Activated naive CD4-positive, alpha-beta T cell treated with anti-CD3 and anti-CD28 coated beads, Interleukin-2, amount 10 ng/mL, durations not matched to agents 7 days and 5 days (primary cell): Measurements from ENCODE around the gene B3GALNT2.

Source experiments
- CTCF ChIA-PET: fragments of 350-600 bp; sonication (Branson Sonifier 250); formaldehyde crosslinking; loops from one replicate; lab custom pipeline; 2021; ENCODE audit warnings: antibody characterized with exemption; lab: Charles Lee
- DNase-seq: peaks from one replicate; pipeline ENCODE4 v3.0.0-alpha.2; 2020
- H3K27ac Mint-ChIP-seq: one replicate; pipeline ENCODE4 v1.8.0; 2021; ENCODE audit warnings: mild to moderate bottlenecking, moderate library complexity, mixed read lengths
- H3K27me3 Mint-ChIP-seq: one replicate; pipeline ENCODE4 v1.8.0; 2021; ENCODE audit warnings: mild to moderate bottlenecking, mixed read lengths
- H3K36me3 Mint-ChIP-seq: one replicate; pipeline ENCODE4 v1.8.0; 2021; ENCODE audit warnings: mixed read lengths
- H3K4me1 Mint-ChIP-seq: one replicate; pipeline ENCODE4 v1.8.0; 2021; ENCODE audit warnings: mixed read lengths
- H3K4me3 Mint-ChIP-seq: one replicate; pipeline ENCODE4 v1.8.0; 2021; ENCODE audit warnings: mild to moderate bottlenecking, moderate library complexity, mixed read lengths
- H3K9me3 Mint-ChIP-seq: one replicate; pipeline ENCODE4 v1.8.0; 2021; ENCODE audit warnings: mixed read lengths

Gene B3GALNT2

DNA sequence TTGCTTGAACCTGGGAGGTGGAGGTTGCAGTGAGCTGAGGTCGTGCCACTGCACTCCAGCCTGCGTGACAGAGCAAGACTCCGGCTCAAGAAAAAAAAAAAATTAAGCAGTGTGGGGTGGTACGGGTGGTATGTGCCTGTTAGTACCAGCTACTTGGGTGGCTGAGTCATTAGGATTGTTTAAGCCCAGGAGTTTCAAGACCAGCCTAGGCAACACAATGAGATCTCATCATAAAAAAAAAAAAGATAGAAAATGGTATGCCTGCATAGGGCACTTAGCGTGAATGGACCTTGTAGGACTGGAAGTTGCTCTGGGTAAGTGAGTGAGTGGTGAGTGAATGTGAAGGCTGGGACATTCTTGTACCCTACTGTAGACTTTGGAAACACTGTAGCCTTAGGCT, 100.1 kb downstream of the B3GALNT2 start:
- peak overlapping the region; percentile 69 for H3K27ac Mint-ChIP-seq
- no peak for DNase-seq
- CTCF ChIA-PET, result interaction anchor here (5.4 kb wide), 1 partner anchor 12 kb away, joined by 24 read pairs; no protein-coding TSS in a partner anchor
- no peak overlapping the region for H3K4me3 Mint-ChIP-seq
- H3K4me1 Mint-ChIP-seq, result no peaks in the 10 kb centered on the region
- H3K36me3 Mint-ChIP-seq, result peaks cover 2% of the 10 kb centered on the region
- H3K9me3 Mint-ChIP-seq, result no peaks in the 10 kb centered on the region
- no peaks in the 10 kb centered on the region for H3K27me3 Mint-ChIP-seq

DNA sequence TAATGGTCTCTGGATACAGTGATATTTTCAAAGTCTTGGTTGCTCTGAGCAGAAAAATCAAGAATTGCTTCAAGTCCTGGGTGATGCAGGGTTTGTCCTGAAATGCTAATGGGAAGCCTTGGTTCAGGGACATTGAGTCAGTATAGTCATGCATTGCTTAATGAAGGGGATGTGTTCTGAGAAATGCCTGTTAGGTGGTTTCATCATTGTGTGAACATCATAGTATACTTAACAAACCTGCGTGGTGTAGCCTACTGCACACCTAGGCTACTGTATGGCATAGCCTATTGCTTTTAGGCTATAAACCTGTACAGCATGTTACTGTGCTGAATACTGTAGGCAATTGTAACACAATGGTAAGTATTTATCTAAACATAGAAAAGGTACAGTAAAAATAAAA, 100.7 kb downstream of the B3GALNT2 start:
- no peak for DNase-seq
- Mint-ChIP-seq H3K9me3 (no peaks in the 10 kb centered on the region), H3K4me1 (no peaks in the 10 kb centered on the region), H3K36me3 (peaks cover 2% of the 10 kb centered on the region), H3K27me3 (no peaks in the 10 kb centered on the region), H3K4me3 (no peak overlapping the region), H3K27ac (no peak overlapping the region)
- CTCF ChIA-PET, result interaction anchor here (5.4 kb wide), 1 partner anchor 12 kb away, joined by 24 read pairs; no protein-coding TSS in a partner anchor

DNA sequence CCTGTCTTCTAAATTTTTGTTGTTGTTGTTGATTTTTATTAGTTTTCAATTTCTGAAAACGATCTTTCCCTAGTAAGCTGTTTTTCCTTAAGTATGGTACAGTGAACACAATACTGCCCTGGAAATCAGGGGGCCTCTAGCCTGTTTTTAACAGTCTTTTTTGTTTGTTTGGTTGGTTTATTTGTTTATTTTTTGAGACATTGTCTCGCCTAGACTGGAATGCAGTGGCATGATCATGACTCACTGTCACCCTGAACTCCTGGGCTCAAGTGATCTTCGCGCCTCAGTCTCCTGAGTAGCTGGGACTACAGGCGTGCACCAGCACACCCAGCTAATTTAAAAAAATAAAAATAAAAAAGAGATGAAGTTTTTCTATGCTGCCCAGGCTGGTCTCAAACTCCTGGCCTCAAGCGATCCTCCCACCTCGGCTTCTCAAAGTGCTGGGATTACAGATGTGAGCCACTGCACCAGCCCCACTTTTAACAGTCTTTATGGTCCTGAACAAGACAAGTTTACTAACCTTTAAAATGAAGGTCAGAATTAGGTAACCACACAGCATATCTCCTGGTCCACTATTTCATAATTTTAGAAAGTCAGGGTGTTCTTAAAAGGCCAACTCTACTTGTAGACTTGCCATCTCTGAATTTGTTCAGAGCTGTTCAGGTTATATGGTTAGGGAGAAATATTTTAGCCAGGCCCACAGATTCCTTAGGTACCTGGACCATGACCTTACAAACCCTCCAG, 101.6 kb downstream of the B3GALNT2 start:
- H3K27ac Mint-ChIP-seq, result no peak overlapping the region
- H3K27me3 Mint-ChIP-seq, result no peaks in the 10 kb centered on the region
- CTCF ChIA-PET, result interaction anchor here (5.4 kb wide), 1 partner anchor 13 kb away, joined by 24 read pairs; no protein-coding TSS in a partner anchor
- H3K4me1 Mint-ChIP-seq, result no peaks in the 10 kb centered on the region
- DNase-seq, result no peak
- H3K36me3 Mint-ChIP-seq, result peaks cover 2% of the 10 kb centered on the region
- H3K4me3 Mint-ChIP-seq, result no peak overlapping the region
- no peaks in the 10 kb centered on the region for H3K9me3 Mint-ChIP-seq

DNA sequence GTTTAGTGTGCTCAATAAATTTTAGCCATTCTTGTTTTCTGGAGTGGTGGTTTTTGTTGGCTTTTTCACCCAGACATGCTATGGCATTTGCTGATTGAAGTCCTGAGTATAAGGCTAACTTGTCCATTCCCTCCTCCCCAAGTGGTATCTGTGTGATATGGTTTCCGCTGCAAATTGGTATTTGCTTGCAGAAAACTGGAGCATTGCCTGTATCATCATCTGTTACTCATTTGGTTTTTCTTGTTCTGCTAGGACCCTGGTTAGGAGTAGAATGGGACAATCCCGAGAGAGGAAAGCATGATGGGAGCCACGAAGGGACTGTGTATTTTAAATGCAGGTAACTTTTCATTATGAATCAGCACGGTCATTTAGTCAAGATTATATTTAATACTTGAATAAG, 103.0 kb downstream of the B3GALNT2 start:
- H3K27ac Mint-ChIP-seq, result no peak overlapping the region
- H3K4me1 Mint-ChIP-seq, result no peaks in the 10 kb centered on the region
- no peaks in the 10 kb centered on the region for H3K9me3 Mint-ChIP-seq
- H3K27me3 Mint-ChIP-seq, result no peaks in the 10 kb centered on the region
- peaks cover 2% of the 10 kb centered on the region for H3K36me3 Mint-ChIP-seq
- CTCF ChIA-PET, result no interaction called here
- DNase-seq, result no peak
- no peak overlapping the region for H3K4me3 Mint-ChIP-seq
